Ovary (tissue), 3 donors: ENCODE data around the gene TRNP1.

Experiments used
- EP300 ChIP-seq: sonication (generic); formaldehyde crosslinking; IDR thresholded peaks from one replicate; pipeline ENCODE4 v1.6.1; 2017; ENCODE audit warnings: antibody characterized with exemption
- TF ChIP-seq, protein P1 (sequence below), 3 donors: fragments of 450-650 bp in 2 of 3; fragments of 200-600 bp in 1 of 3; IDR thresholded peaks; one replicate each; pipeline versions ENCODE4 v1.5.1 to v1.8.0; 2016 to 2022; ENCODE audit warnings: antibody characterized with exemption in 3 of 3, mild to moderate bottlenecking in 1 of 3
- donor health status: DM: no; HTN: no; CAD: no.

DNA sequence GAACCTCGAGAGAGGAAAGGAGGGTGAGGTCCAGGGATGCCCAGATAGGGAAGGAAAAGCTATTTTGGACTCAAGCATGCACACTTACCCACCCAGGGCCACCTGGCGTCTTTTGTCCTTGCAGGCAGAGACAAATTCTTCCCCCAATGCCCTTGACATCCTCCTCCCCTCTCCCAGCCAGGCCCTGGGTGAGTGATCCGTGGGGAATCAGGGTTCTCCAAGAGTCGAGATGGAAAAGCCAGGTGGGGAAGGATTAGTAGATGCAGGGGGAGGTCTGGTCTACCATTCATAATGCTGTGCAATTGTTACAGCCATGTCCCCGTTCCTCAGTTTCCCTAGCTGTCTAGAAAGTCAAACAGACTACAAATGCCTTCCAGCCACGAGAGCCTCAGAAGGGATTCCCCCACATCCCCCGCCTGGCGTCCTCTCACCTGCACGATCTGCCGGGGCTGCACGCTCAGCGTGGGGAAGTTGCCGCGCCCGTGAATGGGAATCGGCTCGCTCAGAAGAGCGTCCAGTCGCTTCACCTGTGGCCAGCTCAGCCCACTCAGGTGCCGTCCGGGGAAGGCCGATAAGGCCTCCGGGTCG lies 18.6 kb downstream of the TRNP1 start:
- TF ChIP-seq, protein P1, sequence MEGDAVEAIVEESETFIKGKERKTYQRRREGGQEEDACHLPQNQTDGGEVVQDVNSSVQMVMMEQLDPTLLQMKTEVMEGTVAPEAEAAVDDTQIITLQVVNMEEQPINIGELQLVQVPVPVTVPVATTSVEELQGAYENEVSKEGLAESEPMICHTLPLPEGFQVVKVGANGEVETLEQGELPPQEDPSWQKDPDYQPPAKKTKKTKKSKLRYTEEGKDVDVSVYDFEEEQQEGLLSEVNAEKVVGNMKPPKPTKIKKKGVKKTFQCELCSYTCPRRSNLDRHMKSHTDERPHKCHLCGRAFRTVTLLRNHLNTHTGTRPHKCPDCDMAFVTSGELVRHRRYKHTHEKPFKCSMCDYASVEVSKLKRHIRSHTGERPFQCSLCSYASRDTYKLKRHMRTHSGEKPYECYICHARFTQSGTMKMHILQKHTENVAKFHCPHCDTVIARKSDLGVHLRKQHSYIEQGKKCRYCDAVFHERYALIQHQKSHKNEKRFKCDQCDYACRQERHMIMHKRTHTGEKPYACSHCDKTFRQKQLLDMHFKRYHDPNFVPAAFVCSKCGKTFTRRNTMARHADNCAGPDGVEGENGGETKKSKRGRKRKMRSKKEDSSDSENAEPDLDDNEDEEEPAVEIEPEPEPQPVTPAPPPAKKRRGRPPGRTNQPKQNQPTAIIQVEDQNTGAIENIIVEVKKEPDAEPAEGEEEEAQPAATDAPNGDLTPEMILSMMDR (IDR thresholded peaks at IDR 0.05): no peak
- no peak for TF ChIP-seq EP300
